Activated CD4-positive, alpha-beta T cell treated with anti-CD3 and anti-CD28 coated beads, Interleukin-2, amount 50 U/mL, for 16 hours (primary cell): ENCODE data around the gene AOAH.
"Not testable (repeated sequence)": the region's sequence is repeated elsewhere in the genome, so short reads cannot be mapped to it uniquely, and the experiment has no call there.

Experiments
- DNase-seq: peaks from one replicate; pipeline ENCODE4 v3.0.0-alpha.2; 2020

AOAH gene

GRCh38 chr7:36497775-36498174 lies 226.5 kb downstream of the AOAH start:
- DNase-seq, result no peak

DNA sequence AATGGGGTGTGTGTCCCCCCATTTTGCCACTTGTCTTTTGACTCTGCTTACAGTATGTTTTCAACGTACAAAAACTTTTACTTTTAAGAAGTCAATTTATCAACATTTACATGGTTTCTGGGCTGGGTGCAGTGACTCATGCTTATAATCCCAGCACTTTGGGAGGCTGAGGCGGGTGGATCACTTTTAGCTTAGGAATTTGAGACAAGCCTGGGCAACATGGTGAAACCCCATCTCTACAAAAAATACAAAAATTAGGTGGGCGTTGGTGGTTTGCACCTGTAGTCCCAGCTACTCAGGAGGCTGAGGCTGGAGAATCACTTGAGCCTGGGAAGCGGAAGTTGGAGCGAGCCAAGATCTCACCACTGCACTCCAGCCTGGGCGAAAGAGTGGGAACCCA lies 227.1 kb downstream of the AOAH start:
- DNase-seq, result not testable (repeated sequence)

- no peak for DNase-seq
Measured at GRCh38 chr7:36496576-36496975, 227.7 kb downstream of the AOAH start.

- no peak for DNase-seq
Measured at GRCh38 chr7:36491317-36491716, 233.0 kb downstream of the AOAH start.

DNA sequence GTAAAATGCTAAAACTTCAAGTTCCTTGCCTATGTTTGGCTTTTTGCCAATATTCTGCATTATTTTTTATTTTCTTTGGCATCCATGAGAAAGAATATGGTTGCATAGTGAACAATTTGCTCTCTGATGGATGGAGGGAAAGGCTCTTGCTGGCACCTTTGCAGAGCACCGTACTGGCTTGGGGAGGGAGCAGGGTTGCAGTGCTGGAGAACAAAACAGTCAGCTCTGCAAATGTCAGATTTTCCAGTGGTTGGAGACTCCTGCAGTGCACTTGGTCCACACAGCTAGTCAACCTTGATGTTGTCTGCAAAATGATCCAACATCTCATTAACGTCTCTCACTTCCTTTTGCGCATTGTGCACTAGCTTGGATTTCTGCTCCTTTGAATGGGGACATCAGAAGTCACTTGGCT lies 233.9 kb downstream of the AOAH start:
- DNase-seq, result no peak

DNA sequence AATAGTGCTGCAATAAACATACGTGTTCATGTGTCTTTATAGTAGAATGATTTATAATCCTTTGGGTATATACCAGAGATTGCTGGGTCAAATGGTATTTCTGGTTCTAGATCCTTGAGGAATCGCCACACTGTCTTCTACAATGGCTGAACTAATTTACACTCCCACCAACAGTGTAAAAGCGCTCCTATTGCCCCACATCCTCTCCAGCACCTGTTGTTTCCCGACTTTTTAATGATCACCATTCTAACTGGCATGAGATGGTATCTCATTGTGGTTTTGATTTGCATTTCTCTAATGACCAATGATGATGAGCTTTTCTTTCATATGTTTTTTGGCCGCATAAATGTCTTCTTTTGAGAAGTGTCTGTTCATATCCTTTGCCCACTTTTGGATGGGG lies 235.6 kb downstream of the AOAH start:
- DNase-seq, result not testable (repeated sequence)

DNA sequence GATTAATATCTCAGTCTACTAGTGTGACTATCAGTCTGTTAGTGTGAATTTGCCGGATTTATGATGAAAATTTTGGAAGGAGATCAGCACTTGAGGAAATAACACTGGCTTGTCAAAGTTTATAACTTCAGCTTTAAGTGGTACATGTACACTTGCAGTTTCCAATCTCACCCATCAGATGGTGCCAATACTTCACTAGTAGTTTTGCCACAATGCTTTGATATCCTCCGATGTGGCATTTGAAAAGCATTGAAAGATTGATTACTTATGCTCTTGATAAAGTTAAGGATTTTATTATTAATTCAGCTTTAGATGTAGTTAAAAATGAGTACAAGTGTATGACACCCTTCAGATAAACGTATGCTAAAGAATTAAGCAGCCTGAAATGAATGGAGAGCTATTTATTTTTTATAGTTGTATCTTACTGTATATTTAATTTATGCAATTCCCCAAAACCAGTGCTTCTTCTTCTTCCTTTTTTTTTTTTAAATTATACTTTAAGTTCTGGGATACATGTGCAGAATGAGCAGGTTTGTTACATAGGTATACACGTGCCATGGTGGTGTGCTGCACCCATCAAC lies 236.4 kb downstream of the AOAH start:
- peak; percentile 71 for DNase-seq

GRCh38 chr7:36486336-36486735 lies 238.0 kb downstream of the AOAH start:
- no peak for DNase-seq

DNA sequence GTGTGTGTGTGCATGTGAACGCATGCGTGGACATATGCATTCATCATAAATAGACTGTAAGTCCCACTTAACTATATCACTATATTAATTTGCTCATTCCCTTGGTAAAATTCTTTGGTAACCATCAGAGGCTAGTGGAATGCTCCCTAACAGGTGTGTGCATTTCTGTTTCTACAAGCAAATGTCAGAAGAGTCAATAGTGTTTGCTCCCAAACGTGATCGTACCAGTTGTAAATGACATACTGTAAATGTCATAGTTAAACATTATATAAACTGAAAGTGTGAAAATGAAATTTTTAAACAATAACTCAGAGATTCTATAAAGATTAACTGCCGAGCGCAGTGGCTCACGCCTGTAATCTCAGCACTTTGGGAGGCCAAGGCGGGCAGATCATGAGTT lies 240.0 kb downstream of the AOAH start:
- DNase-seq, result no peak

GRCh38 chr7:36483853-36484252 lies 240.4 kb downstream of the AOAH start:
- not testable (repeated sequence) for DNase-seq

- no peak for DNase-seq
Measured at GRCh38 chr7:36478745-36479144, 245.5 kb downstream of the AOAH start.

- peak; percentile 56 for DNase-seq
Measured at GRCh38 chr7:36475381-36475780, 248.9 kb downstream of the AOAH start.

DNA sequence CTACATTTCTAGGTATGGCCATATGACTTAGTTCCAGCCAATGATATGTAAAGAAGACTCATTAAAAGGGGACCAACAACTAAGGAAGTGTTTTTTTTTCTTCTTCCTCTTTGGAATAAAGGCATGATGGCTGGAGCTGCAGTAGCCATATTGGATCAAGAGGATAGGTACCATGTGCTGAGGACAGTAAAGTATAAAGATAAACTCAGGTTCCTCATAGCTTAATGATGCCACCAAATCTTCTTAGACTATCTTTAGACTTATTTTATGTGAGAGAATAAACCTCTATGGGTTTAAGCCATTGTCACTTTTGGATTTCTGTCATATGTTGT lies 249.3 kb downstream of the AOAH start:
- no peak for DNase-seq

- DNase-seq, result peak; percentile 63
Measured at GRCh38 chr7:36474283-36475010, 249.8 kb downstream of the AOAH start.

DNA sequence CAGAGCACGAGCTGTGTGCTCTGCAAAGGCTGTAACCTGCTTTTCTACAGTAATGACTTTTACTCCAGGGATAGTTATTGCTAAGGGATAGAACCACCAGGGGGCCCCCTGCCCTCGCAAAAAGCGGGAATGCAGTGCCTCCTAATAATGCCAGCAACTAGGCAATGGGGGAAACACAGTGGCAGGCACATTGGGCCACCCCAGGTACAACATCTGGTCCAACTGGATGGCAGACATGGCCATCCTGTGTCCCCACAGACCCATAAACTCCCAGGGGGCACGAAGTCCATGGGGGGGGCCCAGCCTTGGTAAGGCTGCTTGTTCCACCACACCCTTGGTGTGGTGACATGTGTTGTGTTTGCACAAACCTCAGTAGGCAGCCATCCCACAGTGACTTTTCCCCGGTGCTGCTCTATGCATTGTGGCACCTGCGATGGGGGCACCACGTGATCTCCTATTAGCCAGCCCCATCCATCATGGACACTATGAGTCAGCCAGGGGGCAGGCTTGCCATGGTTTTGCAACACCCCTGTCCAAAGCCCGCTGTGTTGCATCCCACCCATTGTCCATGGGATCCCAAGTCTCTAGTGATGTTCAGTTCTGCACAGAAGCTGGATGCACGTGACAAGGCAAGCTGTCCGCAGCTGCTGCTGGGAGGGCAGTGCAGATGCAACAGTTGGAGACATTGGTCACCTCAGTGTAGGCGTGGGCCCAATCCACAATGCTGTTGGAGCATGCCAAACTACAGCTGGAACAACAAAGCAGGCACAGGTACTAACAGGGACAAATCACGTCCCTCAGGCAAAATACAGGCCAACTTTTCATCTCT lies 250.6 kb downstream of the AOAH start:
- DNase-seq, result peak; percentile 60

DNA sequence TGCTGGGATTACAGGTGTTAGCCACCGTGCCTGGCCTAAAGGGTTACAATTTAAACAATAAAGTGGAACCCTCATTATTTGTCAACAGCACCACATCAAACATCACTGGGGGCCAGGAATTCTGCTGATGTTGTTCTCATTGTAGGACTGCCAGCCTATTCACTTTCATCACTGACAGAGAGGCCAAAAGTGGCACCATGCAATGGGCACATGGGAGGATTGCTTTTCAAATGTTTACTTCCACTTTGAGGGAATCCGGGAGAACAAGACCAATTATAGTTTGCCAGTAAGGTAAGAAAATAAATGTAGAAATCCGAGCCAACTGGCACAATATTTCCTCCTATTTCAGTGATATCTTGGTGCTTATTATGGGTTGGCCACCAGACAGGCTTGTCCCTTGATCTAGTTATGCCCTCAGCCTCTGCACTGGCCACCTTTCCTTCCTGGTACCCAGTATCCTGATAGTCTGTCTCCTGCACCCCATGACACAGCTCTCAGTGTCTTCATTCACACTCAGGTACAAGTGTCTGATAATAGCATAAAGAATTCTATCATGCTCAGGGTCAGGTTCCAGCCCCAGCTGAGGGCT lies 252.1 kb downstream of the AOAH start:
- no peak for DNase-seq

GRCh38 chr7:36469236-36469635 lies 255.1 kb downstream of the AOAH start:
- DNase-seq, result no peak

GRCh38 chr7:36468370-36469101 lies 255.8 kb downstream of the AOAH start:
- DNase-seq, result no peak

- not testable (repeated sequence) for DNase-seq
Measured at GRCh38 chr7:36466001-36466400, 258.3 kb downstream of the AOAH start.

DNA sequence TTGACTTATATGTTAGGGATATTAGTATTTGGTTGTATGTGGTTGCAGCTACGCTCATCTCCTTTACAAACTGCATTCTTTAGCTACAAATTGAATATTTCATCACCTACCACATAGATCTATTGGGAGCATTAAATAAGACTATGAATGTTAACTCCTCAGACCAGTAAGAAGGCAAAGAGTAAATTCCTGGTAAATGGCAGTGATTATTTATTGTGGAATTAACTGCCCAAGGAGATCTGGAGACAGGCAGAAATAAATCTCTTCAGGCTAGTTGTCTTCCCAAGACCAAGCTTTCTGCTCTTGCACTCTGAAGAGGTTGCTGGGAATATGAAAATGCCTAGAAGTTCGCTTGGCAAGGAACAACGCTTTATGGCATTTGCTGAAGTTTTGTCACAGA lies 260.0 kb downstream of the AOAH start:
- DNase-seq, result no peak
